Measurements from ENCODE around the gene SUPT5H. TPM values are rescaled to one million over a fixed set of nuclear protein-coding genes. Genes with fewer than 3 reads are reported as not detected.
A peak's percentile ranks its signal among the peaks of the same experiment; 100 is the strongest.

The SUPT5H gene
- total RNA-seq: 100 to 1,000 TPM; 228 to 256 (median 230) TPM
- 80.1 TPM for total RNA-seq (2013)

DNA sequence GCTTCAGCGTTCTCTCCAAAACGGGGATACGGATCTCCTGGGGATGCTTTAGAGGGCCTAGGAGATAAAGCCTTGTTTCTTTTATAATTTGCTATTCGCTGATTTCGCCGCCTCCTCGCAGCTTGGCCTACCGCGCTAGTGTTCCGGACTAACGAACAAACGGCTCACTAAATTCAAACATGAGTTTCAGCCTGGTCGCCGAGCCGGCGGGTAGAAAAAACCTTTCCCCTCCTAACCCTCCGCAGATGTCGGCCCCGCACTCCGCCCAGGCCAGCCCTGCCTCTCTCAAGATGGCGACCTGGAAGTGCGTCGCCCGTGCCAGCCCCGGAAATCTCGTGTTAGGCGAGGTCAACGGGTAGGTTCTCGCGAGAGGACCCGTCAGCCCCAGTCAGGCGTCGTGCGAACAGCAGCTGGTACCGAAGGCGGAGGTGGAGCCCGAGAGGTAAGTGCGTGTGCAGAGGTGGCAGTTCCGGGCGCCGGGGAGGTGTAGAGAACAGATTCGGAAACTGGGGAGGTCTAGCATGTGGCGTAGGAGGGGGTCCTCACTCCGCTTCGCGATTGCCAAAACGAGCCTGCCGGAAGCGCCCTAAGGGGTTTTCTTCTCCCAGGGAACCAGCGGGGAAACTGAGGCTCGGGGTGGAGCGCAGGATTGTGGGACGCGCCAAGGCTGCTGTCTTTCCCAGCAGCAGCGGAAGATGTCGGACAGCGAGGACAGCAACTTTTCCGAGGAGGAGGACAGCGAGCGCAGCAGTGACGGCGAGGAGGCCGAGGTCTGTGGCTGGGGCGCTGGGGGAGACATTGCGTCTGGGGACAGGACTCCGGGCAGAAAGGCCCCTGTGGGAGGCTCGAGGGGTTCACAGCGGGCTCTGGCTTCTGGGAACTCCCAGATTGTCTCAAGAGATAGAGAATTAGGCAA is at the start of gene SUPT5H:
TSS of gene SUPT5H (plus strand) at position 387 of the 916 bp plus-strand sequence. CDS start at position 696, 309 bp downstream.
- peak within 1 kb of the TSS; percentile 99 for H3K27ac ChIP-seq (ENCODE audit: low read length)
- peaks cover 56% of the 10 kb centered on the region for H3K4me1 ChIP-seq (ENCODE audit: control insufficient read depth, insufficient read depth, low read length)
- no peaks in the 10 kb centered on the region for H3K27me3 ChIP-seq (ENCODE audit: control insufficient read depth, insufficient read depth, low read length)
- under 1% methylated on average over 68 of the region's 68 CpGs for WGBS (ENCODE audit: insufficient coverage)
- TF ChIP-seq, protein P1, sequence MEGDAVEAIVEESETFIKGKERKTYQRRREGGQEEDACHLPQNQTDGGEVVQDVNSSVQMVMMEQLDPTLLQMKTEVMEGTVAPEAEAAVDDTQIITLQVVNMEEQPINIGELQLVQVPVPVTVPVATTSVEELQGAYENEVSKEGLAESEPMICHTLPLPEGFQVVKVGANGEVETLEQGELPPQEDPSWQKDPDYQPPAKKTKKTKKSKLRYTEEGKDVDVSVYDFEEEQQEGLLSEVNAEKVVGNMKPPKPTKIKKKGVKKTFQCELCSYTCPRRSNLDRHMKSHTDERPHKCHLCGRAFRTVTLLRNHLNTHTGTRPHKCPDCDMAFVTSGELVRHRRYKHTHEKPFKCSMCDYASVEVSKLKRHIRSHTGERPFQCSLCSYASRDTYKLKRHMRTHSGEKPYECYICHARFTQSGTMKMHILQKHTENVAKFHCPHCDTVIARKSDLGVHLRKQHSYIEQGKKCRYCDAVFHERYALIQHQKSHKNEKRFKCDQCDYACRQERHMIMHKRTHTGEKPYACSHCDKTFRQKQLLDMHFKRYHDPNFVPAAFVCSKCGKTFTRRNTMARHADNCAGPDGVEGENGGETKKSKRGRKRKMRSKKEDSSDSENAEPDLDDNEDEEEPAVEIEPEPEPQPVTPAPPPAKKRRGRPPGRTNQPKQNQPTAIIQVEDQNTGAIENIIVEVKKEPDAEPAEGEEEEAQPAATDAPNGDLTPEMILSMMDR (IDR thresholded peaks at IDR 0.05): no peak
- ATAC-seq: peak; percentile 93 to 98 (median 95)
- Mint-ChIP-seq H3K4me1 (peaks cover 41 to 54% of the 10 kb centered on the region in 2 donors), H3K9me3 (no peaks in the 10 kb centered on the region), H3K4me3 (peak within 1 kb of the TSS; percentile 98), H3K36me3 (no peaks in the 10 kb centered on the region), H3K27me3 (ENCODE audit: low read depth in 2 of 2) (no peaks in the 10 kb centered on the region), H3K27ac (peak within 1 kb of the TSS; percentile 97 to 100)
- H3K9me3 ChIP-seq (ENCODE audit: control insufficient read depth, insufficient read depth, low read length): no peaks in the 10 kb centered on the region
- intact Hi-C loops (cut with micrococcal nuclease): loop anchor here (1.0 to 2.0 kb wide), 5 partner anchors 9 to 55 kb away; partner anchors contain the start of genes MED29, PAF1, PLEKHG2 and TIMM50
- H3K36me3 ChIP-seq (ENCODE audit: control insufficient read depth, insufficient read depth, low read length): no peaks in the 10 kb centered on the region
- DNase-seq: peak; percentile 96 to 100
- H3K4me3 ChIP-seq (ENCODE audit: low read length): peak within 1 kb of the TSS; percentile 99

DNA sequence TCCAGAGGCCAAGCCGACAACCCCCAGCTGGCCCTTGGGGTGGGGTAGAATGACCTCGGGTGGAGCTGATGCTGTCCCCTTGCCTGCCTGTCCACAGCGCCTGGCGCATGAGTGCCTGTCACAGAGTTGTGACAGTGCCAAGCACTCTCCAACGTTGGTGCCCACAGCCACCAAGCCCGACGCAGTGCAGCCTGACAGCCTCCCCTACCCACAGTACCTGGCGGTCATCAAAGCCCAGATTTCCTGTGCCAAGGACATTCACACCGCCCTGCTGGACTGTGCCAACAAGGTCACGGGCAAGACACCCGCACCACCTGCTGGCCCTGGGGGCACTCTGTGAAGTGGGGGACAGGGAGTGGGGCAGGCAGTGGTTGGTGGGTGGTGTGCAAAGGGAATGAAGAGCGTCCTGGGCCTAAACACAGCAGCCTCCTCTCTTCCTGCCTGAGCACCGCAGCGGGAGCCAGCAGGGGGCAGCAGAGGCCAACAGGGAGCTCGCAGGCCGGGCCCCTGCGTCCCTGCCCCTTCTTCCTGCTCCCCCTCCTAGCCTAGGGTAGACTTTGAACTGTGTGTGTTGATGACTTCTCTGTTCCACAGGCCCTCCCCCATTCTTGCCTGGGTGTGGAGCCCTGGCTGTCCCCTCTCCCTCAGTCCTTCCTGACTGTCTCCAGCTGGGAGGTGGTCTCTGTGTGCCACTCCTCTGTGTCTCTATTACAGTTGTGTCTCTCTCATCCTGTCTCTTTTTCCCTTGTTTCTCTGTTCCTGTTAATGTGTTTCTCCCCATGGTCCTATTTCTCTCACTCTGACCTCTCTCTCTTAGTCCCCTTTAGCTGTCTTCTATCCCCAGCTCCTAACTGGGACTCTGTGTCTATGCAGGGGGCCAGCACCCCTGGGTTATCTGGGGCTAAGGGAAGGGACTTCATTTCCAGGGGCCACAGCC is 47.8 kb upstream of the SUPT5H start:
- H3K4me1 ChIP-seq (ENCODE audit: control insufficient read depth, insufficient read depth, low read length): peaks cover 57% of the 10 kb centered on the region
- no peaks in the 10 kb centered on the region for H3K27me3 Mint-ChIP-seq (ENCODE audit: low read depth in 2 of 2)
- DNase-seq (peak; percentile 95 to 96), ATAC-seq (peak; percentile 41 to 66 (median 42))
- peak overlapping the region; percentile 96 to 97 for H3K27ac Mint-ChIP-seq
- no peaks in the 10 kb centered on the region for H3K36me3 Mint-ChIP-seq
- no peaks in the 10 kb centered on the region for H3K9me3 ChIP-seq (ENCODE audit: control insufficient read depth, insufficient read depth, low read length)
- intact Hi-C loops (cut with micrococcal nuclease): loop anchor here (1.0 to 5.0 kb wide), 3 partner anchors 14 to 135 kb away; partner anchors contain the start of genes EID2B and TIMM50
- H3K27me3 ChIP-seq (ENCODE audit: control insufficient read depth, insufficient read depth, low read length): no peaks in the 10 kb centered on the region
- peak overlapping the region; percentile 91 for H3K27ac ChIP-seq (ENCODE audit: low read length)
- TF ChIP-seq, protein P1 (IDR thresholded peaks at IDR 0.05): peak; percentile 96
- no peak overlapping the region for H3K4me3 ChIP-seq (ENCODE audit: low read length)
- H3K9me3 Mint-ChIP-seq: no peaks in the 10 kb centered on the region
- 30% methylated on average over 17 of the region's 17 CpGs for WGBS (ENCODE audit: insufficient coverage)
- H3K4me3 Mint-ChIP-seq: peak overlapping the region; percentile 61
- peaks cover 44 to 50% of the 10 kb centered on the region in 2 donors for H3K4me1 Mint-ChIP-seq
- H3K36me3 ChIP-seq (ENCODE audit: control insufficient read depth, insufficient read depth, low read length): peaks cover 28% of the 10 kb centered on the region

DNA sequence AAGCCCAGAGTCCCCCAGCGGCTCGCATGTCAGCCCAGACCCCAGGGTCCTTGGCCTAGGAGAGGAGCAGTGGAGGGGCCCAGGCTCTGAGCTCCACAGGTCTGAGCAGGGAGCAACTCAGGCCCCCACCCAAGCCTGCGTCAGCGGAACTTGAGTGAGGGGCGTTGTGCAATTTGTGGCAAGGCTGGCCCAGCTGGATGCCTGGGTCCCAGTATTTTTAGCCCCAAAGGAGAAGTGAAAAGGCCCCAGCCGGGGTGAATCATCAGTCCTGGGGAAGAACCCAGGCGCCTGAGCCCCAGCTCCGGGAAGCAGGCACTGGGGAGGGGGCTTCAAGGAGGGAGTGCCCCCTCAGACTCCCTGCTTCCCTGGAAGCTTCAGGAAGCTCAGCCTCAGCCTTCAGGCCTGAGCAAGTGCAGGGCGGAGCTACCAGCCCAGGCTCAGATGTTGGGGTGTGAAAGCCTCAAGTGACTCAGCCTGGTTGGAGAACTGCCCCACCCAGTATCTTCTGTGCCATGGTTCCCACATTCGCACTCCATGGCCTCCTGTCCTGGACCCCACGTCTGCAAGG is 47.0 kb upstream of the SUPT5H start:
- intact Hi-C loops (cut with micrococcal nuclease): loop anchor here (5.0 kb wide), 1 partner anchor 84 kb away; the partner anchor contains the start of gene TIMM50
- DNase-seq (peak; percentile 59 to 79), ATAC-seq (peak in 1 of 3 donors; percentile 11)
- peaks cover 48 to 57% of the 10 kb centered on the region in 2 donors for H3K4me1 Mint-ChIP-seq
- peak overlapping the region; percentile 91 for H3K27ac ChIP-seq (ENCODE audit: low read length)
- H3K27me3 ChIP-seq (ENCODE audit: control insufficient read depth, insufficient read depth, low read length): no peaks in the 10 kb centered on the region
- H3K9me3 Mint-ChIP-seq: no peaks in the 10 kb centered on the region
- peak overlapping the region; percentile 61 for H3K4me3 Mint-ChIP-seq
- no peaks in the 10 kb centered on the region for H3K36me3 Mint-ChIP-seq
- peaks cover 27% of the 10 kb centered on the region for H3K36me3 ChIP-seq (ENCODE audit: control insufficient read depth, insufficient read depth, low read length)
- no peak overlapping the region for H3K4me3 ChIP-seq (ENCODE audit: low read length)
- no peaks in the 10 kb centered on the region for H3K27me3 Mint-ChIP-seq (ENCODE audit: low read depth in 2 of 2)
- 51% methylated on average over 11 of the region's 11 CpGs for WGBS (ENCODE audit: insufficient coverage)
- peak overlapping the region; percentile 96 to 97 for H3K27ac Mint-ChIP-seq
- peaks cover 65% of the 10 kb centered on the region for H3K4me1 ChIP-seq (ENCODE audit: control insufficient read depth, insufficient read depth, low read length)
- no peaks in the 10 kb centered on the region for H3K9me3 ChIP-seq (ENCODE audit: control insufficient read depth, insufficient read depth, low read length)
- TF ChIP-seq, protein P1 (IDR thresholded peaks at IDR 0.05): no peak
